Measurements from ENCODE around the gene RASSF7. TPM values are rescaled to one million over a fixed set of nuclear protein-coding genes. Genes with fewer than 3 reads are reported as not detected.

Gene RASSF7
- total RNA-seq, 1 donor from 2014 or later, result 2.5 TPM

DNA sequence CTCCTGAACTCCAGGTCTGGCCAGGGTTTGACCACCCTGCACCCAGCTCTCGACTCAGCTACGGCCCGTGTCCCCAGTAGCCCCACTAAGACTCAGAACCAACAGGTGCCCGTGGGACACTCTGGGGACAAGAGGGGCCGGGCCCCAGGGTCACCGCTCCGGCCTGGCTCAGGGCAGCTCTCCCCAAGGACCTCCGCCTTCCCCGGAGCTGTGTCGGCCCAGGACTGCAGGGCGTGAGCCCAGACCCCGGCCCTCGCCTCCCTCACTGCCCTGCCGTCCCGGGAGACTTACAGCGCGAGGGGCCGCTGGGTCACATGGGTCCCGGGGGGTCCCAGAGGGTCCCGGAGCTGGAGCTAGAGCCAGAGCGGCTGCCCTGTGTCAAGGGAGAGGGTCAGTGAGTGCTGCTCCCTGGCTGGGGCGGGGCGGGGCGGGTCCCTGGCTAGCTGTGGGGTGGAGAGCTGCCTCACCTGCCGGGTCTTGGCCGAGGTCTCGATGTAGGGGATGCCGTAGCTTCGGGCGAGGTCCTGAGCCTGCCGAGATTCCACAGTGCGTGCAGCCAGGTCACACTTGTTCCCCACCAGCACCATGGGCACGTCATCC, 27.7 kb upstream of the RASSF7 start:
- DNase-seq, result no peak

DNA sequence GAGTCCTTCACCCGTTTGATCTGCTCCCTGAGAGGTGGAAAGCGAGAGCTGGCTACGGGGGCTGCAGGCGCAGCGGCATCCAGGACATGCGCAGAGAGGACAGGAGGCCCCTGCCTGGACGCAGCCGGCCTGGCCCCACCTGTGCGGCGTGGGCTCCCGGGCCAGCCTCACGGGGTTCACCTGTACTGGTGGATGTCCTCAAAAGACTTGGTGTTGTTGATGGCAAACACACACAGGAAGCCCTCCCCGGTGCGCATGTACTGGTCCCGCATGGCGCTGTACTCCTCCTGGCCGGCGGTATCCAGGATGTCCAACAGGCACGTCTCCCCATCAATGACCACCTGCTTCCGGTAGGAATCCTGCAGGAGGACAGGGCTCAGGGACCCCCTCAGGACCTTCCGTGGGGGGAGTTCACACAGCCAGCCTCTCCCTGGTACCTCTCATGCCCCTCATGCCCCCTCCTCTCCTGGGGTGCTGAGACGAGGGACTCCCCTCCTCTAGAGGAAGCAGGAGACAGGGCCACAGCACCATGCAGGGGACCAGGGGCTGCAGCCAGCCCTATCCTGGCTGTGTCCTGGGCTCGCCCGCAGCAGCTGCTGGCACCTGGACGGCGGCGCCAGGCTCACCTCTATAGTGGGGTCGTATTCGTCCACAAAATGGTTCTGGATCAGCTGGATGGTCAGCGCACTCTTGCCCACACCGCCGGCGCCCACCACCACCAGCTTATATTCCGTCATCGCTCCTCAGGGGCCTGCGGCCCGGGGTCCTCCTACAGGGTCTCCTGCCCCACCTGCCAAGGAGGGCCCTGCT, 27.0 kb upstream of the RASSF7 start:
- no peak for DNase-seq

GRCh38 chr11:534396-535209, 26.2 kb upstream of the RASSF7 start:
- no peak for DNase-seq

GRCh38 chr11:535210-535518, 25.6 kb upstream of the RASSF7 start:
- DNase-seq, result no peak

DNA sequence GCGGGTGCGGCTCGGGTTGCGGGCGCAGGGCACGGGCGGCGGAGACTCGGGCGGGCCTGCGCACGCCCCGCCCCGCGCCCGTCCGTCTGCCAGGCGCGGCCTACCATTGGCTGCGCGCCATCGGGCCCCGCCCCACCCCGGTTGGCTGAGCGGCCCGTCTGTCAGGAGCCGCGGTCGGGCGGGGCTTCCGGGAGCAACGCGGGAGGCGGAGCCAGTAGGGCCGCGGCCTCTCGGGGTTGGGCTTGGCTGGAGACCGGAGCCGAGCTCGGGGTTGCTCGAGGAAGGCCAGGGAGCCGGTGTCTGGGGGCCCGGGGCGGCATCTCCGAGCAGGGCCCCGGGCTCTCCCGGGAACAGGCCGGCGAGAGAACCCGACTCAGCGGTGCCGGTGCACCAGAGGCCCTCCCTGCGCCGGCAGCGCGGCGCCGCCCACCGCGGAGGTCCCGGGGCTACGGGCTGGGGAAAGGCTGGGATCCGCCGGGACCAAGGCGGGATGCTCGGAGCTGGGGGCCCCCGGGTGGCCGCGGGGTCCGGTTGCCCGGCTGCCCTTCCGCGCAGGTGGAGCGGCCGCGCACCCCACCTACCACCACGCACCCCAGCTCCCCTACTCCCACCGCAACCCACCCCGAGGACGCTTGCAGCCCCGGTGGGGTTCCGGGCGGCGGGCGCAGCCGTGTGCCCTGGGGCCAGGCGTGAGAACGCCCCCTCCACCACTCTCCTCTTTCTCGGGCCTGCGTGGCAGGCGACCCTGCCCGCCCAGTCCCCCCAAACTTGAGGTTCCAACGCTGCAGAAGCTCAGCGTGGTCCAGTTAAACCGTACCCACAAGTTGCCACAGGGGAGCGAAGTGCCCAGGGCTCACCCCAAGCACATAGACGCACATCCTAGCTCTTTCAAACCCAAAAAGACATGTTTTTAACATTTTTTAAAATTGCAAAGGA, 25.0 kb upstream of the RASSF7 start, which contains the start of gene HRAS:
Gene HRAS (minus strand): TSS at position 58 of the 936 bp plus-strand sequence.
- DNase-seq, result peak; percentile 93

DNA sequence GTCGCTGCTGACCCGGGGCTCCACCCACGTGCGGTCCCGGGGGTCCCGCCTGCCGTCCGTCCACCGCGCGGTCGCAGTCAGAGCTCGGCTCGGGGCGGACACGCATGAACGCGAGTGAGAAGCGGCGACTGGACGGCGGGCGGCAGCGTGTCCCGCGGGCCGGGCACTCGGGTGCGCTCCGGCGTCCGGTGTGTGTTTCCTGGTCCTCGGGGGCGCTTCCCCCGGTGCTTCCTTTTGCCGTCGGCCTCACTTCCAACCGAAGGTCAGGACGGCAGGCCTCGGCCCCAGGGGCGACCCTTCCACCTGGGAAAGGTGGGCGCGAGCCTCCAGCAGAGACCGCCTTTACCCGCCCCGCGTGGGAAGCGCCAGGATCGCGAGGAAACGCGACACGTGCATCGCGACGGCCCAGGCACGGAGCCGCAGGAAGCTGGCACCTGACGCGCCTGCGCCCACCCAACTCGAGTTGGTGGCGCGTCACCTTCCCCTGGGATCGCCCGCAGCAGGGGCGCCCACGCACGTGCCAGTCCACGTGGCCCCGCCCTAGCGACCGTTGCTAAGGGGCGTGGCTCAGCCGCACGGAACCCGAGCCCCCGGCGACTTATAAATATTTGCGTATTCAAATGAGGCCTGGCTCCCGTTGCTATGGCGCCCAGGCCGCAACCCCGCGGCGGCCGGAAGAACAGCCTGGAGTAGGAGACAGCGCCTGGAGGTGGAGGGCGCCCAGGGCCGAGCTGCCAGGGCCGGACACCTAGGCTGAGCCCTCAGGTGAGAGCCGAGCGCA, 23.7 kb upstream of the RASSF7 start, which contains the start of gene LRRC56:
Gene LRRC56 (plus strand): TSS at position 687 of the 781 bp plus-strand sequence. CDS start 3,158 bp downstream, outside the sequence.
- DNase-seq, result no peak

DNA sequence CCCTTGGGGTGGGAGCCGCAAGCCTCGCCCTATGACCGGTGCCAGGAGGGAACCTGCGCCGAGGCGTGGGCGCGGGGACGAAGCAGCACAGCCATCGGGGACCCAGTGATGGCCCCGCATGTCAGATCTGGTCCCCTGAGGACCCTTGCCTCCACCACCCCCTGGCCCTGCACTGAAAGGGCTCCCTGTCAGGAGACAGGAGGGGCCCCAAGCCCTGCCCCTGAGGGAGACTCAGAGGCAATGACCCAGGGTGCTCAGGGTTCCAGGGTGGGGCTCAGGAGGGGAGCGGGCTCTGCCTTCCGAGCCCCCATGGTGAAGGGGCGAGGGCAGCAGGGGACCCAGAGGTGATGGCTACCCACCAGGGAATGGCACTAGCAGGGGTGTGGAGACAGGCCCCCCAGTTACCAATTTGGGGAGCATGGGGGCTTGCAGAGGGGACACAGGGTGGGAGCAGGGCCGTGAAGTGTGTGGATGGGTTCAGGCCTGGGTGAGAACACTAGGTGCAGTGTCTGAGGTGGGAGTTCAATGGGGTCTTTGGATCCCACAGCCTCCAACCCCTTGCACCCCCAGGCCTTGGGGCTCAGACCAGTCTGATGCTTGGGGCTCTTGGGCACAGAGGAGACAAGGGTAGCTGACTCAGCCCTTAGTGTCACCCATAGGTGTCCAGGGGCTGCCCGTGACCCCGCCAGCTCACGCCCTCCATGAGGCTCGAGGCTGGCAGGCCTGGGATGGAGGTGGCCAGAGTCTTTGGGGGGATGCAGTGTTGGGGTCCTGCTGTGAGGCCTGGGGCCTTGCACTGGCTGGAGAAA, 22.9 kb upstream of the RASSF7 start:
- DNase-seq, result no peak

DNA sequence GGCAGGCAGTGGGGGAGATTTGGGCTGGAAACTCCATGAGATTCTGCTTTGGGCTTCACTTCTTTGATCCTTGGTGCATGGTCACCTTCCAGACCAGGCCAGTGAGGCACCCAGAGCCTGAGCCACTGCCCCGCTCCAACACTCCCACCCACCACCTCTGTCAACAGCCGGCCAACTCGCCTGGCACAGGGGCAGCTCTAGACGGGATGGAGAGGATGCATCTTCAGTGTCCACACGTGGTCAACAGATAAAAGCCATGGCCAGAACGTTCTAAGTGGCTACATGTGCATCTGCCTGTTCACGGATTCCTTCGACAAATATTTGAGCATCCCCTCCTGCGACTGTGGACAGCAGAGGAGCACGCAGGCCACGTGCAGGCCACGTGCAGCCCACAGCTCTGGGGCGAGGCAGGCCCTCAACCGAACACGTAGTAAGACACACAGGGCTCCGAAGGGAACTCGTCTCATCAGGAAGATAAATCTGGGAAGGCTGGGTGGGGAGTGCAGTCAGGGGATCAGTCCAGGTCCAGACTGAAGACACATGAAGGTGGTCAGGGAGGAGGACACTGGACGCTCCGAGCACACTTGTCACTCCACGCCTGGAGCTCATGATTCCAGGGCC, 22.2 kb upstream of the RASSF7 start:
- DNase-seq, result no peak

DNA sequence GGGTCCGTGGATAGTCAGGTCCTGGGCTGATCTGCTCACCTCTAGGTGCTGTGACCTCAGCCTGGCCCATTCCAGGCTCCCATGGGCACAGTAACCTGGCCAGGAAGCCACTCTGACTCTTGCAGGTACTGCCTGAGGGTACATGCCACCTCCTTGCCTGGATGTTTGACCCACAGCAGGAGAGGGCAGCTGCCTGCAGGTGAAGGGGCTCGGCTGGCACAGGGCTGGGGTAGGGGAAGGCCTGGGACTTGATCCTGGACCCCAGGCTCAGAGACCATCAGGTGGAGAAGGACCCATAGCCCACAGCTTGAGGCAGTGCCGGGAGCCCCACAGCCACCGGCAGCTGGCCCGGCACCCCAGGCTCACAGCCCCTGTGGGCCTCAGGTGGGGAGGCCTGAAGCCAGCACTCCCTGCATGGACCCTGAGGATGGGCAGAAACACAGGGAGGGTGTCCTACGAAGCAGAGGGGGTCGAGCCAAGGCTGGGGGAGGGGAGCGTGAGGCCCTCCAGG, 20.7 kb upstream of the RASSF7 start:
- DNase-seq, result no peak

DNA sequence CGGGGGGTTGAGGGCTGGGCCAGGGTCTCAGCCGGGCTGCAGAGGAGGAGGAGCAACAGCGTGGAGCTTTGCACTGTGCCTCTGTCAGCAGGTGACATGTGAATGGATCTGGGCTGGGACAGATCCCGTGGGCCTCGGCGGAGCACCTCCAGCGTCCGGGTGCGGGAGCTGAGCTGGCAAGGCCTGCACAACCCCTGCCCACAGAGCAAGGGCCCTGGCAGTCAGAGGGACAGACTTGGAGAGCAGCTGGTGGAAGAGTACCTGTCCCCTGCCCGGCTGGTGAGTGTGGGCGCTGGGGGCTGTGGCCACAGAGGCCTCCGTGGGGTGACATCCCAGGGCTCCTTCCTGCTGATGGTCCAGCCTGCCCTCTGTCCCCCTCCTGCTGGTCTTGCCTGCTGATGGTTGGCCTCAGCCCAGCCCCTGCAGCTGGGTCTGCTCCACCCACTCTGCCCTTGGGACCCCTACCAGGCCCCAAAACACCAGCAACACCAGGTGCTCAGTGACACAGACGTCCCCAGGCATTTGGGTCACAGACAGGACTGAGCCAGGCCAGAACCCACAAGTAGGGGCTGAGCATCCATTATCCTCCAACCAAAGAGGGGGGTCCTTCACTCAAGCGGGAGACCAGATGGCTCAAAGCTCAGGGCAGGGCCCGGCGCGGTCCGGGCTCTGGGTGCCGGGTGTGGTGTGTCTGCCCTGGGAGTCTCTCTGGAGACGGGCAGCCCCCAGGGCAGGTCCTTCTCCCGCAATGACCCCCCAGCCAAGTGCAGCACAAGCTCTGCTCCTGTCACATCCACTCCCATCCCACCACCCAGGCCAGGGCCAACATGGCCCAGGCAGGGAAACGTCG, 20.0 kb upstream of the RASSF7 start:
- DNase-seq, result no peak

GRCh38 chr11:541433-541885, 19.3 kb upstream of the RASSF7 start:
- no peak for DNase-seq

- DNase-seq, result no peak
Measured at GRCh38 chr11:544817-545166, 16.0 kb upstream of the RASSF7 start.

DNA sequence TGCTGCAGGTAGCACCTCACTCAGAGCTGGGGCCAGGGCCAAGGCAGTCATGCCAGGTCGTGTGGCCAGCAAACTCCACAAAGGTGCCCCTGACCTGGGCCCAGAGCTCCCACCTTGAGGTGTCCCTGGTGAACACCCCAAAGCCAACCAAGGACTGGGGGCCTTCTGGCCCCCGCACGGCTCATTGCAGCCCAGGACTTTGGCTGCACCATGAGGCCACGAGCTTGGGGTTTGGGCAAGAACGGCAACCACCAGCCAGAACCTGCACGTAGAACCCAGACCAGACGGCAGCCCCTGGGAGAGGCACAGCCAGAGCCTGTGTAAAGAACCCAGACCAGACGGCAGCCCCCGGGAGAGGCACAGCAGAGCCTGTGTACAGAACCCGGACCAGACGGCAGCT, 15.6 kb upstream of the RASSF7 start:
- no peak for DNase-seq

DNA sequence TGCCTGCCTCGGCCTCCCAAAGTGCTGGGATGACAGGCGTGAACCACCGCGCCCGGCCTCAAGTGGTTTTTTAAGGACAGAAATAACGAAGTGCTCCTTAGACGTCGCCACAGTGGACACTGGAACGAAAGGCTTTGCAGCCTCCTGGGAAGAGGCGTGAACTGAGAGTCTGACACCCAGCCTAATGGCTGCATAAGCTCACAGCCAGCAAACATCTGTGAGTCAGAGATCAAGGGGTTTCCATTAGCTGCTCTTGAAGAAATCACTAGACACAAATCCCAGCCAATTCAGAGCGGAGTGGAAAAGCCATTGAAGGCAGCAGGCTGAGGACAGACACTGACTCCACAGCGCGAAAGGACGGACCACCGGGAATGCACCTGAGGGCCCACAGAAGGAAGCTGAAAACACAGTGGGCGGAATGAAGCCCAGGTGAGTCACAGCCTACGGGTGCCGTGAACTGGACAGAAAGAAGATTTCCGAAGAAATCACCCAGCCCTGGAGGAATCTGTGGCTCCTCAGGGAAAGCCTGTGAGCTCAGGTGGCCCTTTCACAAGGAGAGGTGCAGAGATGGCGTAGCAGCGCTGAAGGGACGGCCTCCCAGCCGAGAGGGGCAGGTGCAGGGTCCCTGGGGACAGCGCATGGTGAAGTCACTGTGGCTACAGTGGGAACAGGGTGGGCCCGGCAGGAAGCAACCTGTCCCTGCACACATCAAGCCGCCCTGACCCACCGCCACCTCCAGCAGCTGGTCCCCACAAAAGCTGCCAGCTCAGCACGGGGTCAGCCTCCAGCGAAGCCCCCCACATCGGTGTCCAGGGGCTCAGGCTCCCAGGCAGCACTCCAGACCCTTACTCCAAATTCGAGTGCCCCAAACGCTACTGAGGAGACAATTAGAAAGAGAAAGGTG, 11.8 kb upstream of the RASSF7 start:
- DNase-seq, result no peak

- no peak for DNase-seq
Measured at GRCh38 chr11:550021-550745, 10.6 kb upstream of the RASSF7 start.

- no peak for DNase-seq
Measured at GRCh38 chr11:550746-551085, 10.1 kb upstream of the RASSF7 start.

DNA sequence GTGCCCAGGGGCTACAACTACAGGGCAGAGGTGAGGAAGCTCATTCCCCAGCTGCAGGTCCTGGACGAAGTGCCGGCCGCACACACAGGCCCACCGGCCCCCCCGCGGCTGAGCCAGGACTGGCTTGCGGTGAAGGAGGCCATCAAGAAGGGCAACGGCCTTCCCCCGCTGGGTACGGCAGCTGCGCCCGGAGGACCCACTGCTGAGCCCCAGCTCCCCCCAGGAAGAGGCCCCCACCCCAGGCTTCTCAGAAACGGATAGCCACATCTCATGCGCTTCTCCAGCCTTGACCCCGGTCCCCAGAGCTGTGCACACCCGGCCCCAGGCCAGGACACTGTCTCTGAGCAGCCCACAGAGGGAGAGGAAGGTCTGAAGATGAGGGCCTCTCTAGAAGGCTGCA, 9.6 kb upstream of the RASSF7 start:
- no peak for DNase-seq

Measured in occipital lobe (tissue), 2 donors.